Urinary bladder (tissue), 4 donors: Measurements from ENCODE around the gene NFE2L1. TPM values are rescaled to one million over a fixed set of nuclear protein-coding genes. Genes with fewer than 3 reads are reported as not detected.

ENCODE experiments used
- DNase-seq: peaks from one replicate; pipeline ENCODE4 v3.0.0-alpha.2; 2015; ENCODE audit errors: extremely low spot score
- H3K27ac ChIP-seq: one replicate; pipeline ENCODE4 v1.5.1; 2013; ENCODE audit warnings: low read depth, mild to moderate bottlenecking, moderate library complexity
- H3K36me3 ChIP-seq: one replicate; pipeline ENCODE4 v1.6.1; 2013; ENCODE audit warnings: mild to moderate bottlenecking, moderate library complexity; ENCODE audit not compliant: insufficient read depth
- H3K4me1 ChIP-seq: one replicate; pipeline ENCODE4 v1.6.1; 2013; ENCODE audit warnings: mild to moderate bottlenecking, moderate library complexity; ENCODE audit not compliant: insufficient read depth
- H3K4me3 ChIP-seq: one replicate; pipeline ENCODE4 v1.5.1; 2013; ENCODE audit warnings: low read depth, low read length
- WGBS: extraction: QIAGEN DNeasy Blood & Tissue Kit; methylation state at CpG from one replicate; pipeline ENCODE4 v1.1.7; 2013; 5-methylcytosine and 5-hydroxymethylcytosine counted together
- polyA plus RNA-seq: library from polyadenylated mRNA; stranded (reverse); fragments of 200-250 nt; gene quantifications from one replicate; pipeline ENCODE4 v1.2.3, GENCODE V29; 2013
- total RNA-seq: library from RNA; depleted of rRNA; stranded (reverse); fragments of >200 nt; gene quantifications from one replicate; pipeline ENCODE4 v1.2.3, GENCODE V29; 2014
- donor health status: healthy with polysubstance abuse.
- donor health status: healthy.

Gene NFE2L1
- total and polyA plus RNA-seq, 2 donors, result 53.1 to 163 TPM

GRCh38 chr17:48047113-48047740 lies 932 bp upstream of the NFE2L1 start:
- H3K4me1 ChIP-seq, result no peaks in the 10 kb centered on the region
- no peaks in the 10 kb centered on the region for H3K36me3 ChIP-seq
- H3K4me3 ChIP-seq, result peak overlapping the region; percentile 75
- no peak for DNase-seq
- 3% methylated on average over 26 of the region's 26 CpGs for WGBS
- peak overlapping the region; percentile 79 for H3K27ac ChIP-seq

GRCh38 chr17:48048384-48049126 lies 396 bp downstream of the NFE2L1 start:
- no peaks in the 10 kb centered on the region for H3K4me1 ChIP-seq

GRCh38 chr17:48051283-48051682 lies 3.1 kb downstream of the NFE2L1 start:
- DNase-seq, result no peak
- Histone ChIP-seq H3K27ac (peak overlapping the region; percentile 11), H3K36me3 (no peaks in the 10 kb centered on the region), H3K4me1 (no peaks in the 10 kb centered on the region), H3K4me3 (no peak overlapping the region)
- WGBS, result 74% methylated on average over 10 of the region's 10 CpGs

More at GRCh38 chr17:48048384-48049126, 396 bp downstream of the NFE2L1 start:
- H3K27ac ChIP-seq, result peak overlapping the region; percentile 91
- H3K4me3 ChIP-seq, result peak overlapping the region; percentile 75
- no peak for DNase-seq
- no peaks in the 10 kb centered on the region for H3K36me3 ChIP-seq
- WGBS, result under 1% methylated on average over 53 of the region's 53 CpGs

GRCh38 chr17:48051706-48052486 lies 3.7 kb downstream of the NFE2L1 start:
- H3K4me1 ChIP-seq, result no peaks in the 10 kb centered on the region

GRCh38 chr17:48052956-48053757 lies 5.0 kb downstream of the NFE2L1 start:
- H3K4me3 ChIP-seq, result no peak overlapping the region
- DNase-seq, result no peak
- H3K4me1 ChIP-seq, result no peaks in the 10 kb centered on the region
- no peak overlapping the region for H3K27ac ChIP-seq
- no peaks in the 10 kb centered on the region for H3K36me3 ChIP-seq
- 27% methylated on average over 5 of the region's 5 CpGs for WGBS

More at GRCh38 chr17:48051706-48052486, 3.7 kb downstream of the NFE2L1 start:
- no peak overlapping the region for H3K4me3 ChIP-seq
- H3K36me3 ChIP-seq, result no peaks in the 10 kb centered on the region
- DNase-seq, result peak; percentile 77
- peak overlapping the region; percentile 35 for H3K27ac ChIP-seq
- WGBS, result 29% methylated on average over 5 of the region's 5 CpGs

- 21% methylated on average over 6 of the region's 6 CpGs for WGBS
- Histone ChIP-seq H3K4me3 (no peak overlapping the region), H3K4me1 (no peaks in the 10 kb centered on the region), H3K27ac (no peak overlapping the region), H3K36me3 (no peaks in the 10 kb centered on the region)
- no peak for DNase-seq
Observed at GRCh38 chr17:48053758-48054237, 5.6 kb downstream of the NFE2L1 start.

- H3K4me3 ChIP-seq, result peak overlapping the region; percentile 16
- no peak overlapping the region for H3K27ac ChIP-seq
- H3K36me3 ChIP-seq, result no peaks in the 10 kb centered on the region
- peak; percentile 51 for DNase-seq
- no peaks in the 10 kb centered on the region for H3K4me1 ChIP-seq
- 23% methylated on average over 34 of the region's 34 CpGs for WGBS
Observed at GRCh38 chr17:48054238-48055185, 6.4 kb downstream of the NFE2L1 start.

GRCh38 chr17:48055531-48056245 lies 7.5 kb downstream of the NFE2L1 start:
- H3K4me3 ChIP-seq, result no peak overlapping the region
- H3K36me3 ChIP-seq, result no peaks in the 10 kb centered on the region
- H3K4me1 ChIP-seq, result no peaks in the 10 kb centered on the region
- WGBS, result 81% methylated on average over 5 of the region's 5 CpGs
- no peak overlapping the region for H3K27ac ChIP-seq
- no peak for DNase-seq

GRCh38 chr17:48056246-48056745 lies 8.1 kb downstream of the NFE2L1 start:
- no peaks in the 10 kb centered on the region for H3K4me1 ChIP-seq
- no peaks in the 10 kb centered on the region for H3K36me3 ChIP-seq
- DNase-seq, result no peak
- no peak overlapping the region for H3K27ac ChIP-seq
- H3K4me3 ChIP-seq, result no peak overlapping the region
- WGBS, result 92% methylated on average over 10 of the region's 10 CpGs

GRCh38 chr17:48056879-48057278 lies 8.7 kb downstream of the NFE2L1 start:
- no peak overlapping the region for H3K4me3 ChIP-seq
- 81% methylated on average over 2 of the region's 2 CpGs for WGBS
- H3K27ac ChIP-seq, result no peak overlapping the region
- H3K36me3 ChIP-seq, result no peaks in the 10 kb centered on the region
- no peak for DNase-seq
- H3K4me1 ChIP-seq, result no peaks in the 10 kb centered on the region

GRCh38 chr17:48057626-48058025 lies 9.5 kb downstream of the NFE2L1 start:
- Histone ChIP-seq H3K27ac (no peak overlapping the region), H3K36me3 (no peaks in the 10 kb centered on the region), H3K4me3 (no peak overlapping the region), H3K4me1 (no peaks in the 10 kb centered on the region)
- WGBS, result 82% methylated on average over 4 of the region's 4 CpGs
- no peak for DNase-seq
